ENCODE measurements around the gene SOX15.

The SOX15 gene

DNA sequence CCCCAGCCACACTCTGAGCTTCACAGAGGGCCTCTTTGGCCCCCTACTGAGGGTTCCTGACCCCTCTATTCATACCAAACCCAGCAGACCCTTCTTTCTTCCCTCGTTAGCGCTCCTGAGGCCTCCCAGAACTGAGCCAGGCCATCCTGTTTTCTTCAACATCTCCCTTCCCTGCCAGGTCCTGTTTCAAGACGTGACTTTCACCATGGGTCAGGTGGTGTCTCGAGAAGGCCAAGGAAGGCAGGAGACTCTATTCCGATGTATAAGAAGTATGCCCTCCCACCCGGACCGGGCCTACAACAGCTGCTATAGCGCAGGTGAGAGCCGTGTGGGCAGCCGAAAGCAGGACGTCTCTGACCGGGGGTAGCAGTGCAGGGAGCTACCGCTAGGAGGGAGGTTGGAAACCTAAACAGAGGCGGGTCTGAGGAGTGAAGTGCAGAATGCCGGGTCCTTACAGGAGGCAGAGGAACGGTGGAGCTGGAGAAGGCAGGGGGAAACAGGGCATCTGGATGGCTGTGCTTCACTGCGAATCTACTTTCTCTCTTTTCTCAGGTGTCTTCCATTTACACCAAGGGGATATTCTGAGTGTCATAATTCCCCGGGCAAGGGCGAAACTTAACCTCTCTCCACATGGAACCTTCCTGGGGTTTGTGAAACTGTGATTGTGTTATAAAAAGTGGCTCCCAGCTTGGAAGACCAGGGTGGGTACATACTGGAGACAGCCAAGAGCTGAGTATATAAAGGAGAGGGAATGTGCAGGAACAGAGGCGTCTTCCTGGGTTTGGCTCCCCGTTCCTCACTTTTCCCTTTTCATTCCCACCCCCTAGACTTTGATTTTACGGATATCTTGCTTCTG is 29.5 kb downstream of the SOX15 start:
- no peak overlapping the region for H2BK120ac ChIP-seq (ENCODE audit: low read depth, low read length)
- H3K27me3 ChIP-seq (ENCODE audit: control insufficient read depth in 3 of 3, insufficient read depth in 3 of 3, low read depth in 1 of 3, low read length in 3 of 3): no peaks in the 10 kb centered on the region
- no peak overlapping the region for H2BK15ac ChIP-seq (ENCODE audit: low read length)
- peak overlapping the region; percentile 95 for H3K4me2 ChIP-seq (ENCODE audit: insufficient read depth, low read length, poor library complexity, severe bottlenecking)
- H4K91ac ChIP-seq (ENCODE audit: low read depth, low read length, poor library complexity): no peak overlapping the region
- H3K23ac ChIP-seq (ENCODE audit: low read depth, low read length, poor library complexity): no peak overlapping the region
- no peak overlapping the region for H2AK5ac ChIP-seq (ENCODE audit: low read depth, low read length)
- H3K18ac ChIP-seq (ENCODE audit: low read length): no peak overlapping the region
- H3K4ac ChIP-seq (ENCODE audit: low read length): no peak overlapping the region
- peaks cover 24 to 25% of the 10 kb centered on the region in 2 donors for H3K4me1 ChIP-seq (ENCODE audit: control insufficient read depth in 2 of 2, insufficient read depth in 1 of 2, low read depth in 1 of 2, low read length in 2 of 2)
- H3K79me1 ChIP-seq (ENCODE audit: low read depth, low read length): peaks cover 7% of the 10 kb centered on the region
- H3K9ac ChIP-seq (ENCODE audit: low read depth, low read length, poor library complexity): no peak overlapping the region
- H3K27ac ChIP-seq (replicated peaks; ENCODE audit: low read length): peak overlapping the region; percentile 21
- H3K14ac ChIP-seq (ENCODE audit: low read length): no peak overlapping the region
- H2BK12ac ChIP-seq (ENCODE audit: low read length): no peak overlapping the region
- H3K9me3 ChIP-seq (replicated peaks in 1 of 2; ENCODE audit: control insufficient read depth in 2 of 2, insufficient read depth in 1 of 2, low read depth in 1 of 2, low read length in 2 of 2): no peaks in the 10 kb centered on the region
- peak overlapping the region in 1 of 2 donors; percentile 86 for H3K4me3 ChIP-seq (ENCODE audit: low read length in 2 of 2)
- H2BK5ac ChIP-seq (ENCODE audit: low read length): no peak overlapping the region
- peak overlapping the region; percentile 94 for H2AFZ ChIP-seq (ENCODE audit: low read length)
- H3K36me3 ChIP-seq (replicated peaks in 1 of 2; ENCODE audit: control insufficient read depth in 2 of 2, insufficient read depth in 2 of 2, low read length in 2 of 2): peaks cover 15 to 22% of the 10 kb centered on the region in 2 donors
- no peak overlapping the region for H4K8ac ChIP-seq (ENCODE audit: low read depth, low read length)
- no CpG with 5 or more reads among the region's 22 CpGs for WGBS, 2 donors (ENCODE audit: extremely low coverage in 2 of 2, insufficient read length in 2 of 2, insufficient replicate concordance in 1 of 2)
- DNase-seq (ENCODE audit: low spot score): peak; percentile 67

DNA sequence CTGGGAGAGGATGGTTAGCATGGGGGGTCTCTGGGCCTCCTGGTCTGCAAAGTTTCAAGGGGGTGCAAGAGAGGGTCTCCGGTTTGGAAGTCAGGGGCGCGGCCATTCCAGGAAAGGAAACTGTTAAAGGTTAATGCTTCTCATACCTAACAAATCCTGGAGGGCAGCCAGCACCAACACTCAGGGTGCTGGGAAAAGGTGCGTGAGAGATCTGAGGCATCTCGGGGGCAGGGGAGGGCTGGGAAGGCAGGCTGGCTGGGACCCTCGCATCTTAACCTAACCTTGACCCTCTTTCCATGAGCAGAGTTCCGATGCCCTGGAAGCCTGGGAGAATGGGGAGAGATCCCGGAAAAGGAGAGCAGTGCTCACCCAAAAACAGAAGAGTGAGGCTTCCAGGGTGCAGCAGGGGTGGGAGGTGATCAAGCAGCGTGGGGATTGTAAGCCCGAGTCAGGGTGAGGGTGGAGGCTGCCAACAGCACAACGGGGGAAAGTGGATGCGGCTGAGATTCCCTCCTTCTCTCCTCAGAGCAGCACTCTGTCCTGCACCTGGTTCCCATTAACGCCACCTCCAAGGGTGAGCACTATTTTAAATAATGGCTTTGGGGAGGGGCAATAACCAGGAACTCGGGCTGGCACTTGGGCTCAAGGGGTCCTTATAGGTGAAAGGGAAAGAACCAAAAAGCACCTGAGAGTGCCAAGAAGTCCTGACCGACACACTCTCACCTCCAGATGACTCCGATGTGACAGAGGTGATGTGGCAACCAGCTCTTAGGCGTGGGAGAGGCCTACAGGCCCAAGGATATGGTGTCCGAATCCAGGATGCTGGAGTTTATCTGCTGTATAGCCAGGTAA is 30.3 kb downstream of the SOX15 start:
- H2BK12ac ChIP-seq (ENCODE audit: low read length): no peak overlapping the region
- peaks cover 7 to 13% of the 10 kb centered on the region in 2 donors for H3K36me3 ChIP-seq (replicated peaks in 1 of 2; ENCODE audit: control insufficient read depth in 2 of 2, insufficient read depth in 2 of 2, low read length in 2 of 2)
- no CpG with 5 or more reads among the region's 18 CpGs for WGBS, 2 donors (ENCODE audit: extremely low coverage in 2 of 2, insufficient read length in 2 of 2, insufficient replicate concordance in 1 of 2)
- H4K8ac ChIP-seq (ENCODE audit: low read depth, low read length): no peak overlapping the region
- H3K27ac ChIP-seq (replicated peaks; ENCODE audit: low read length): no peak overlapping the region
- no peak overlapping the region for H3K4ac ChIP-seq (ENCODE audit: low read length)
- H2BK15ac ChIP-seq (ENCODE audit: low read length): peak overlapping the region; percentile 90
- H3K79me1 ChIP-seq (ENCODE audit: low read depth, low read length): peaks cover 5% of the 10 kb centered on the region
- no peak overlapping the region for H3K4me3 ChIP-seq (ENCODE audit: low read length in 2 of 2)
- H4K91ac ChIP-seq (ENCODE audit: low read depth, low read length, poor library complexity): no peak overlapping the region
- H3K14ac ChIP-seq (ENCODE audit: low read length): no peak overlapping the region
- no peak overlapping the region for H2BK120ac ChIP-seq (ENCODE audit: low read depth, low read length)
- no peak for DNase-seq (ENCODE audit: low spot score)
- no peak overlapping the region for H2BK5ac ChIP-seq (ENCODE audit: low read length)
- no peak overlapping the region for H3K4me2 ChIP-seq (ENCODE audit: insufficient read depth, low read length, poor library complexity, severe bottlenecking)
- no peaks in the 10 kb centered on the region for H3K27me3 ChIP-seq (ENCODE audit: control insufficient read depth in 3 of 3, insufficient read depth in 3 of 3, low read depth in 1 of 3, low read length in 3 of 3)
- H2AFZ ChIP-seq (ENCODE audit: low read length): peak overlapping the region; percentile 94
- H3K23ac ChIP-seq (ENCODE audit: low read depth, low read length, poor library complexity): no peak overlapping the region
- peaks cover 24 to 25% of the 10 kb centered on the region in 2 donors for H3K4me1 ChIP-seq (ENCODE audit: control insufficient read depth in 2 of 2, insufficient read depth in 1 of 2, low read depth in 1 of 2, low read length in 2 of 2)
- H3K9ac ChIP-seq (ENCODE audit: low read depth, low read length, poor library complexity): no peak overlapping the region
- peak overlapping the region; percentile 58 for H2AK5ac ChIP-seq (ENCODE audit: low read depth, low read length)
- no peak overlapping the region for H3K18ac ChIP-seq (ENCODE audit: low read length)
- no peaks in the 10 kb centered on the region for H3K9me3 ChIP-seq (replicated peaks in 1 of 2; ENCODE audit: control insufficient read depth in 2 of 2, insufficient read depth in 1 of 2, low read depth in 1 of 2, low read length in 2 of 2)

DNA sequence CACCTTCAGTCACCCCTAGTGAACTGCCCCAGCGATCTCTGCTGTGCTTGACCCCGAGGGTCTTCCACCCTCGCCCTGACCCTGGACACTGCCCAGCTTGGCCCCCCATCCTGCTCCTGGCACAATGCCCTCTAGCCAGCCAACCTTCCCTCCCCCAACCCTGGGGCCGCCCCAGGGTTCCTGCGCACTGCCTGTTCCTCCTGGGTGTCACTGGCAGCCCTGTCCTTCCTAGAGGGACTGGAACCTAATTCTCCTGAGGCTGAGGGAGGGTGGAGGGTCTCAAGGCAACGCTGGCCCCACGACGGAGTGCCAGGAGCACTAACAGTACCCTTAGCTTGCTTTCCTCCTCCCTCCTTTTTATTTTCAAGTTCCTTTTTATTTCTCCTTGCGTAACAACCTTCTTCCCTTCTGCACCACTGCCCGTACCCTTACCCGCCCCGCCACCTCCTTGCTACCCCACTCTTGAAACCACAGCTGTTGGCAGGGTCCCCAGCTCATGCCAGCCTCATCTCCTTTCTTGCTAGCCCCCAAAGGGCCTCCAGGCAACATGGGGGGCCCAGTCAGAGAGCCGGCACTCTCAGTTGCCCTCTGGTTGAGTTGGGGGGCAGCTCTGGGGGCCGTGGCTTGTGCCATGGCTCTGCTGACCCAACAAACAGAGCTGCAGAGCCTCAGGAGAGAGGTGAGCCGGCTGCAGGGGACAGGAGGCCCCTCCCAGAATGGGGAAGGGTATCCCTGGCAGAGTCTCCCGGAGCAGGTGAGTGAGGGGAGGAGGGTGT is 31.2 kb downstream of the SOX15 start, which contains the start of gene TNFSF13:
Gene TNFSF13, plus strand, starts transcription at position 207 of the 776 bp plus-strand sequence. Its CDS starts 290 bp downstream, at position 497.
- Histone ChIP-seq H3K4me1 (ENCODE audit: control insufficient read depth in 2 of 2, insufficient read depth in 1 of 2, low read depth in 1 of 2, low read length in 2 of 2) (peaks cover 24 to 25% of the 10 kb centered on the region in 2 donors), H3K9me3 (replicated peaks in 1 of 2; ENCODE audit: control insufficient read depth in 2 of 2, insufficient read depth in 1 of 2, low read depth in 1 of 2, low read length in 2 of 2) (no peaks in the 10 kb centered on the region), H2BK12ac (ENCODE audit: low read length) (peak within 1 kb of the TSS; percentile 30), H3K18ac (ENCODE audit: low read length) (peak within 1 kb of the TSS; percentile 90), H3K4me3 (ENCODE audit: low read length in 2 of 2) (no peak within 1 kb of the TSS), H3K9ac (ENCODE audit: low read depth, low read length, poor library complexity) (peak within 1 kb of the TSS; percentile 30), H2BK15ac (ENCODE audit: low read length) (peak within 1 kb of the TSS; percentile 92), H2BK5ac (ENCODE audit: low read length) (no peak within 1 kb of the TSS), H2BK120ac (ENCODE audit: low read depth, low read length) (no peak within 1 kb of the TSS), H4K91ac (ENCODE audit: low read depth, low read length, poor library complexity) (no peak within 1 kb of the TSS), H3K14ac (ENCODE audit: low read length) (no peak within 1 kb of the TSS), H3K4me2 (ENCODE audit: insufficient read depth, low read length, poor library complexity, severe bottlenecking) (no peak within 1 kb of the TSS), H3K36me3 (replicated peaks in 1 of 2; ENCODE audit: control insufficient read depth in 2 of 2, insufficient read depth in 2 of 2, low read length in 2 of 2) (peaks cover under 1 to 5% of the 10 kb centered on the region in 2 donors), H2AFZ (ENCODE audit: low read length) (peak within 1 kb of the TSS; percentile 95), H4K8ac (ENCODE audit: low read depth, low read length) (peak within 1 kb of the TSS; percentile 29), H3K4ac (ENCODE audit: low read length) (no peak within 1 kb of the TSS), H3K27me3 (ENCODE audit: control insufficient read depth in 3 of 3, insufficient read depth in 3 of 3, low read depth in 1 of 3, low read length in 3 of 3) (no peaks in the 10 kb centered on the region), H3K79me1 (ENCODE audit: low read depth, low read length) (peaks cover 5% of the 10 kb centered on the region), H2AK5ac (ENCODE audit: low read depth, low read length) (peak within 1 kb of the TSS; percentile 94), H3K27ac (replicated peaks; ENCODE audit: low read length) (no peak within 1 kb of the TSS), H3K23ac (ENCODE audit: low read depth, low read length, poor library complexity) (no peak within 1 kb of the TSS)
- no CpG with 5 or more reads among the region's 16 CpGs for WGBS, 2 donors (ENCODE audit: extremely low coverage in 2 of 2, insufficient read length in 2 of 2, insufficient replicate concordance in 1 of 2)
- DNase-seq (ENCODE audit: low spot score): no peak

Data from neuronal stem cell (in vitro differentiated cells).